Measurements from ENCODE around the gene PHPT1.

- TF ChIP-seq, protein P1, sequence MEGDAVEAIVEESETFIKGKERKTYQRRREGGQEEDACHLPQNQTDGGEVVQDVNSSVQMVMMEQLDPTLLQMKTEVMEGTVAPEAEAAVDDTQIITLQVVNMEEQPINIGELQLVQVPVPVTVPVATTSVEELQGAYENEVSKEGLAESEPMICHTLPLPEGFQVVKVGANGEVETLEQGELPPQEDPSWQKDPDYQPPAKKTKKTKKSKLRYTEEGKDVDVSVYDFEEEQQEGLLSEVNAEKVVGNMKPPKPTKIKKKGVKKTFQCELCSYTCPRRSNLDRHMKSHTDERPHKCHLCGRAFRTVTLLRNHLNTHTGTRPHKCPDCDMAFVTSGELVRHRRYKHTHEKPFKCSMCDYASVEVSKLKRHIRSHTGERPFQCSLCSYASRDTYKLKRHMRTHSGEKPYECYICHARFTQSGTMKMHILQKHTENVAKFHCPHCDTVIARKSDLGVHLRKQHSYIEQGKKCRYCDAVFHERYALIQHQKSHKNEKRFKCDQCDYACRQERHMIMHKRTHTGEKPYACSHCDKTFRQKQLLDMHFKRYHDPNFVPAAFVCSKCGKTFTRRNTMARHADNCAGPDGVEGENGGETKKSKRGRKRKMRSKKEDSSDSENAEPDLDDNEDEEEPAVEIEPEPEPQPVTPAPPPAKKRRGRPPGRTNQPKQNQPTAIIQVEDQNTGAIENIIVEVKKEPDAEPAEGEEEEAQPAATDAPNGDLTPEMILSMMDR (conservative IDR thresholded peaks at IDR 0.05; ENCODE audit: low read depth, low read length) = no peak
- TF ChIP-seq EZH2 (IDR thresholded peaks at IDR 0.05; ENCODE audit: borderline replicate concordance, low read depth, low read length, poor library complexity, severe bottlenecking) = no peak
Observed at GRCh38 chr9:136815422-136815782, 33.8 kb upstream of the PHPT1 start.
